Left ventricle myocardium inferior (tissue), 1 donor: ENCODE data around the gene NBEA. TPM values are rescaled to one million over a fixed set of nuclear protein-coding genes. Genes with fewer than 3 reads are reported as not detected.
"Not testable (repeated sequence)": the region's sequence is repeated elsewhere in the genome, so short reads cannot be mapped to it uniquely, and the experiment has no call there.

Experiments
- DNase-seq: peaks from one replicate; pipeline ENCODE4 v3.0.0-alpha.2; 2020
- H3K27ac ChIP-seq: fragments of 200-600 bp; replicated peaks from 2 replicates; pipeline ENCODE4 v1.8.0; 2021
- H3K27me3 ChIP-seq: fragments of 200-600 bp; 2 replicates; pipeline ENCODE4 v1.8.0; 2021; ENCODE audit warnings: low read depth
- H3K36me3 ChIP-seq: fragments of 200-600 bp; 2 replicates; pipeline ENCODE4 v1.8.0; 2021
- H3K4me1 ChIP-seq: fragments of 200-600 bp; 2 replicates; pipeline ENCODE4 v1.8.0; 2021
- H3K4me3 ChIP-seq: fragments of 200-600 bp; 2 replicates; pipeline ENCODE4 v1.8.0; 2021; ENCODE audit warnings: mild to moderate bottlenecking, moderate library complexity
- H3K9me3 ChIP-seq: fragments of 200-600 bp; replicated peaks from 2 replicates; pipeline ENCODE4 v1.8.0; 2021
- intact Hi-C: fragments of 100-400 bp; cut with micrococcal nuclease; formaldehyde crosslinking; loops from one replicate; pipeline ENCODE4 v1.11.0; 2022
- total RNA-seq: library from RNA; stranded (reverse); fragmentation: NEBNext Ultra II Directional; extraction: Animal tissue kit (Norgen Biotek cat#: 25700); gene quantifications from one replicate; pipeline ENCODE4 v1.2.1, GENCODE V29; 2021
- TF ChIP-seq, protein P1 (sequence below): fragments of 200-600 bp; IDR thresholded peaks from 2 replicates; pipeline ENCODE4 v1.8.0; 2021; ENCODE audit warnings: antibody characterized with exemption, mild to moderate bottlenecking, borderline replicate concordance
- donor health status: DM: no; HTN: yes; CAD: no; lungs with severe emphysema.

Gene NBEA
- total RNA-seq, 1 donor from 2014 or later: 21.0 TPM

GRCh38 chr13:35055705-35056104 is 113.6 kb downstream of the NBEA start:
- TF ChIP-seq, protein P1, sequence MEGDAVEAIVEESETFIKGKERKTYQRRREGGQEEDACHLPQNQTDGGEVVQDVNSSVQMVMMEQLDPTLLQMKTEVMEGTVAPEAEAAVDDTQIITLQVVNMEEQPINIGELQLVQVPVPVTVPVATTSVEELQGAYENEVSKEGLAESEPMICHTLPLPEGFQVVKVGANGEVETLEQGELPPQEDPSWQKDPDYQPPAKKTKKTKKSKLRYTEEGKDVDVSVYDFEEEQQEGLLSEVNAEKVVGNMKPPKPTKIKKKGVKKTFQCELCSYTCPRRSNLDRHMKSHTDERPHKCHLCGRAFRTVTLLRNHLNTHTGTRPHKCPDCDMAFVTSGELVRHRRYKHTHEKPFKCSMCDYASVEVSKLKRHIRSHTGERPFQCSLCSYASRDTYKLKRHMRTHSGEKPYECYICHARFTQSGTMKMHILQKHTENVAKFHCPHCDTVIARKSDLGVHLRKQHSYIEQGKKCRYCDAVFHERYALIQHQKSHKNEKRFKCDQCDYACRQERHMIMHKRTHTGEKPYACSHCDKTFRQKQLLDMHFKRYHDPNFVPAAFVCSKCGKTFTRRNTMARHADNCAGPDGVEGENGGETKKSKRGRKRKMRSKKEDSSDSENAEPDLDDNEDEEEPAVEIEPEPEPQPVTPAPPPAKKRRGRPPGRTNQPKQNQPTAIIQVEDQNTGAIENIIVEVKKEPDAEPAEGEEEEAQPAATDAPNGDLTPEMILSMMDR: no peak
- no peak for DNase-seq
- Histone ChIP-seq H3K36me3 (no peaks in the 10 kb centered on the region), H3K4me3 (no peak overlapping the region), H3K4me1 (no peaks in the 10 kb centered on the region), H3K27ac (no peak overlapping the region), H3K27me3 (no peaks in the 10 kb centered on the region), H3K9me3 (no peaks in the 10 kb centered on the region)
- intact Hi-C loops: no loop called here

DNA sequence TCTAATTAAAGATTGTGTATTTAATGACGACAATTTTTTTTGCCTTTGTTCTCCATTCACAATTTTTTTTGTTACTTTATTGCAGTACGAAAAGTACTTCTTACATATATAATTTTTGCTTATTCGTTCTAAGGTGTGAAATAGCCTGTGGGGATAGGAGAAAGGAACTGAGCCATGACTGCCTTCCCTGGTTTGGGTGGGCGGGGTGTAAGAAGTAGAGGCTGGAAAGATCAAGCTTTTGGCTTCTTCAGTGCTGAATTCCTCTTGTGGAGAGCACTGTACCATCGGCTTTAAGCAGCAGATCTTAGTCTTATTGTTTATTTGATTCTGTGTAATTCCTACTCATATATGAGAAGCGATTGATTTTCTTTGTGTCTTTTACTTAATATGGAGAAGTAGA is 115.8 kb downstream of the NBEA start:
- no peak for DNase-seq
- H3K36me3 ChIP-seq: no peaks in the 10 kb centered on the region
- intact Hi-C loops: no loop called here

DNA sequence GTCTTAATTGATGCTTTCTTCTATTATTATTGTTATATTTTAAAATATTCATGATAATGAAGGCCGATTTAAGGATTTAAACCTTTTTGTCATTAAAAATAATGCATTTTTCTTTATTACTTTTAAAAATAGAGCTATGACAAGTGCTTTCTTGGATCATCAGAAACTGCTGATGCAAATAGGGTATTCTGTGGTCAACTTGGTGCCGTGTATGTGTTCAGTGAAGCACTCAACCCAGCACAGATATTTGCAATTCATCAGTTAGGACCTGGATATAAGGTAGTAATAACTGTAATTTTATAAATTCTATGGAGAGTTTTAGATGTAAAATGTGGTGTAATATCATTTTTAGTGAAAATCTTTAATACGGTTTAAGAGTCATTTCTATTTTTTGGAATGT is 116.5 kb downstream of the NBEA start:
- H3K27me3 ChIP-seq, H3K4me1 ChIP-seq, H3K4me3 ChIP-seq, H3K27ac ChIP-seq, H3K9me3 ChIP-seq, DNase-seq, H3K36me3 ChIP-seq, intact Hi-C loops: not testable (repeated sequence)

More for the DNA sequence above, 115.8 kb downstream of the NBEA start:
- Histone ChIP-seq H3K4me3 (no peak overlapping the region), H3K27me3 (no peaks in the 10 kb centered on the region), H3K27ac (no peak overlapping the region), H3K9me3 (no peaks in the 10 kb centered on the region), H3K4me1 (no peaks in the 10 kb centered on the region)
- TF ChIP-seq, protein P1: no peak

DNA sequence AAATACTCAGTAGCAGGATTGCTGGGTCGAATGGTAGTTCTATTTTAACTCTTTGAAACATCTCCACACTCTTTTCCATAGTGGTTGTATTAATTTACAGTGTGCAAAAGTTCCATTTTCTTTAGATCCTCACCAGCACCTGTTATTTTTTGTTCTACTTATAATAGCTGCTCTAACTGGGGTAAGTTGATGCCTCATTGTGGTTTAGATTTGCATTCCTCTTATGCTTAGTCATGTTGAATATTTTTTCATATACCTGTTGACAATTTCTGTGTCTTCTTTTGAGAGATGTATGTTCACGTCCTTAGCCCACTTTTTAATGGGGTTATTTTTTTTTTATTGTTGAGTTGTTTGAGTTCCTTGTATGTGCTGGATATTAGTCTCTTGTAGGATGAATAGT is 144.6 kb downstream of the NBEA start:
- intact Hi-C loops: no loop called here

GRCh38 chr13:35092251-35092650 is 150.2 kb downstream of the NBEA start:
- DNase-seq: no peak
- H3K4me1 ChIP-seq: no peaks in the 10 kb centered on the region
- H3K27me3 ChIP-seq: no peaks in the 10 kb centered on the region
- H3K9me3 ChIP-seq: peaks cover under 1% of the 10 kb centered on the region
- no peak overlapping the region for H3K27ac ChIP-seq
- H3K4me3 ChIP-seq: no peak overlapping the region
- no peaks in the 10 kb centered on the region for H3K36me3 ChIP-seq
- intact Hi-C loops: no loop called here
- TF ChIP-seq, protein P1: no peak

More for the DNA sequence above, 144.6 kb downstream of the NBEA start:
- Histone ChIP-seq H3K27ac (no peak overlapping the region), H3K4me1 (no peaks in the 10 kb centered on the region), H3K27me3 (no peaks in the 10 kb centered on the region), H3K9me3 (peaks cover 13% of the 10 kb centered on the region), H3K4me3 (no peak overlapping the region), H3K36me3 (peaks cover 10% of the 10 kb centered on the region)
- DNase-seq: no peak
- TF ChIP-seq, protein P1: no peak

- Histone ChIP-seq H3K4me1 (no peaks in the 10 kb centered on the region), H3K27ac (no peak overlapping the region), H3K36me3 (no peaks in the 10 kb centered on the region), H3K9me3 (peaks cover 6% of the 10 kb centered on the region), H3K4me3 (no peak overlapping the region), H3K27me3 (no peaks in the 10 kb centered on the region)
- DNase-seq: no peak
- TF ChIP-seq, protein P1: no peak
- intact Hi-C loops: no loop called here
Measured at GRCh38 chr13:35092751-35093150, 150.7 kb downstream of the NBEA start.
